ENCODE measurements around the gene FXYD5.

Gene FXYD5

GRCh38 chr19:35207391-35207871 lies 52.9 kb downstream of the FXYD5 start:
- Histone ChIP-seq H3K36me3 (no peaks in the 10 kb centered on the region), H3K27ac (no peak overlapping the region)

GRCh38 chr19:35208121-35208520 lies 53.6 kb downstream of the FXYD5 start:
- Histone ChIP-seq H3K4me1 (ENCODE audit: control insufficient read depth in 1 of 2, insufficient read depth in 1 of 2, low read depth in 1 of 2, low read length in 1 of 2) (peaks cover 8 to 9% of the 10 kb centered on the region in 2 experiments), H3K27me3 (peaks cover 43% of the 10 kb centered on the region), H3K36me3 (no peaks in the 10 kb centered on the region), H3K27ac (no peak overlapping the region), H3K4me3 (ENCODE audit: low read depth in 1 of 2, low read length in 1 of 2) (no peak overlapping the region), H3K9me3 (no peaks in the 10 kb centered on the region)
- no peak for TF ChIP-seq CTCF (IDR thresholded peaks at IDR 0.05)

More at GRCh38 chr19:35207391-35207871, 52.9 kb downstream of the FXYD5 start:
- no peak for TF ChIP-seq CTCF (IDR thresholded peaks at IDR 0.05)
- Histone ChIP-seq H3K27me3 (peaks cover 36% of the 10 kb centered on the region), H3K4me1 (ENCODE audit: control insufficient read depth in 1 of 2, insufficient read depth in 1 of 2, low read depth in 1 of 2, low read length in 1 of 2) (peaks cover 8 to 9% of the 10 kb centered on the region in 2 experiments), H3K4me3 (ENCODE audit: low read depth in 1 of 2, low read length in 1 of 2) (no peak overlapping the region), H3K9me3 (no peaks in the 10 kb centered on the region)

GRCh38 chr19:35209646-35210045 lies 55.1 kb downstream of the FXYD5 start:
- no peaks in the 10 kb centered on the region for H3K36me3 ChIP-seq
- no peak overlapping the region for H3K27ac ChIP-seq
- TF ChIP-seq CTCF (IDR thresholded peaks at IDR 0.05): no peak
- H3K9me3 ChIP-seq: no peaks in the 10 kb centered on the region
- H3K27me3 ChIP-seq: peaks cover 58% of the 10 kb centered on the region
- peaks cover 8 to 9% of the 10 kb centered on the region in 2 experiments for H3K4me1 ChIP-seq (ENCODE audit: control insufficient read depth in 1 of 2, insufficient read depth in 1 of 2, low read depth in 1 of 2, low read length in 1 of 2)
- H3K4me3 ChIP-seq (ENCODE audit: low read depth in 1 of 2, low read length in 1 of 2): no peak overlapping the region

GRCh38 chr19:35211545-35212230 lies 57.2 kb downstream of the FXYD5 start:
- H3K36me3 ChIP-seq: no peaks in the 10 kb centered on the region
- H3K4me1 ChIP-seq (ENCODE audit: control insufficient read depth in 1 of 2, insufficient read depth in 1 of 2, low read depth in 1 of 2, low read length in 1 of 2): peaks cover 0 to 4% of the 10 kb centered on the region in 2 experiments
- H3K27ac ChIP-seq: no peak overlapping the region
- H3K27me3 ChIP-seq: peaks cover 61% of the 10 kb centered on the region
- H3K4me3 ChIP-seq (ENCODE audit: low read depth in 1 of 2, low read length in 1 of 2): no peak overlapping the region
- TF ChIP-seq CTCF (IDR thresholded peaks at IDR 0.05): no peak
- H3K9me3 ChIP-seq: no peaks in the 10 kb centered on the region

DNA sequence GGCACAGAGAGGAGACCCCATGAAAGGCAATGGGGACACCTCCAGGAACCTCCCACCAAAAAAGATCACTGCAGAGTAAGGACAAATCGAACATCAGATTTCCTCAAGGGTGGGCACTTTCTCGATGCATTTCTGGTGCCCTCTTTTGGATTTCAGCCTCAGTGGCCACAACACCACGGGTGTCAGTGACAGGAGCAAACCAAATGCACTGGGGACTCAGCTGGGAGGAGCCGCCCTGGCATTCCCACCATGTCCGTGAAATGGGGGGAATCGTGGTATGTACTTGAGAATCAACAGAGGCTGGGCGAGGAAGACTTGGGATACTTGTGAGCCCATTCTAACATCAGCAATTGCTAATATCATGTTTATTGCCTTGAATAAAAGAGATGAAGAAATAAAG lies 57.7 kb downstream of the FXYD5 start:
- H3K36me3 ChIP-seq: no peaks in the 10 kb centered on the region
- H3K27me3 ChIP-seq: peaks cover 56% of the 10 kb centered on the region
- peaks cover 0 to 4% of the 10 kb centered on the region in 2 experiments for H3K4me1 ChIP-seq (ENCODE audit: control insufficient read depth in 1 of 2, insufficient read depth in 1 of 2, low read depth in 1 of 2, low read length in 1 of 2)
- H3K4me3 ChIP-seq (ENCODE audit: low read depth in 1 of 2, low read length in 1 of 2): no peak overlapping the region
- no peaks in the 10 kb centered on the region for H3K9me3 ChIP-seq
- no peak overlapping the region for H3K27ac ChIP-seq
- no peak for TF ChIP-seq CTCF (IDR thresholded peaks at IDR 0.05)
